ENCODE measurements around the gene PPM1J.
A peak's percentile ranks its signal among the peaks of the same experiment; 100 is the strongest.

The PPM1J gene, protein sequence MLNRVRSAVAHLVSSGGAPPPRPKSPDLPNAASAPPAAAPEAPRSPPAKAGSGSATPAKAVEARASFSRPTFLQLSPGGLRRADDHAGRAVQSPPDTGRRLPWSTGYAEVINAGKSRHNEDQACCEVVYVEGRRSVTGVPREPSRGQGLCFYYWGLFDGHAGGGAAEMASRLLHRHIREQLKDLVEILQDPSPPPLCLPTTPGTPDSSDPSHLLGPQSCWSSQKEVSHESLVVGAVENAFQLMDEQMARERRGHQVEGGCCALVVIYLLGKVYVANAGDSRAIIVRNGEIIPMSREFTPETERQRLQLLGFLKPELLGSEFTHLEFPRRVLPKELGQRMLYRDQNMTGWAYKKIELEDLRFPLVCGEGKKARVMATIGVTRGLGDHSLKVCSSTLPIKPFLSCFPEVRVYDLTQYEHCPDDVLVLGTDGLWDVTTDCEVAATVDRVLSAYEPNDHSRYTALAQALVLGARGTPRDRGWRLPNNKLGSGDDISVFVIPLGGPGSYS

DNA sequence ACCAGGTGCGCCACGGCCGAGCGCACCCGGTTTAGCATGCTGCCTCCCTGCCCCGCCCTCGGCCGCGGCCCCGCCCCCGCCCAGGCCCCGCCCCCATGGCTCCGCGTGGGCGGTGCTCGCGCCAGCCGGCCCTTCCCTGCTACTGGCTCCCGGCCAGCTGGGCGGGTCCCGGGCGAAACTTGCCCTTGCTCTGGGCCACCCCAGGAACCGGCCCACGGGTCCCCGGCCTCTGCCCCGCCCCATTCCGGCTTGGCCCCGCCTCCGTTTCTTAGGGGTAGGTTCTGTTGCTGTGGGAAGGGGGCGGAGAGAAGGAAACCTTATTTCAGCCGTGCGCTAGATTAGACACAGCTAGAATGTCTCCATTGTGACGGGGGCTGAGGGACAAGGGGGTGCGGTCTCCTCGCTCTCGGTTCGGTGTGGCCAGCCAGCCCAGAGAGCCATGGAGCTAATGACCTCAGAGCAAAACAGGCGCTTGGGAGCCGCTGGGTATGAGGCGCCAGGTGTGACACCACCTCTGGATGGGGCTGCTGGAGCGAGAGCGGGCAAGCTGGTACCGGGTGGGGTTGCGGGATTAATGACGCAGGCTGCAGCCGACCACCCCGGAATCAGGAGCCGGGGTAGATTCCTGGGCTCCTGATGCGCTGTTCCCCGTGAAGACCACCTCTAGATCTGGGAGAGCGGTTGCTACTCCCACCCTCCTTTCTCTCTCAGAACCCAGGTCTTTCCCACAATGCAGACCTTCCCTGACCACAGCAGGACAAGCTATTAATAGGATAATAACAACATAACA, at the start of gene PPM1J:
Gene PPM1J, minus strand, starts transcription at position 69 of the 790 bp plus-strand sequence. Its CDS starts 31 bp downstream, at position 38.
- DNase-seq (ENCODE audit: insufficient read length, low spot score) (peak; percentile 93), FAIRE-seq (no peak)
- no peak for TF ChIP-seq POLR2A (IDR thresholded peaks at IDR 0.05; ENCODE audit: low read depth, low read length)

DNA sequence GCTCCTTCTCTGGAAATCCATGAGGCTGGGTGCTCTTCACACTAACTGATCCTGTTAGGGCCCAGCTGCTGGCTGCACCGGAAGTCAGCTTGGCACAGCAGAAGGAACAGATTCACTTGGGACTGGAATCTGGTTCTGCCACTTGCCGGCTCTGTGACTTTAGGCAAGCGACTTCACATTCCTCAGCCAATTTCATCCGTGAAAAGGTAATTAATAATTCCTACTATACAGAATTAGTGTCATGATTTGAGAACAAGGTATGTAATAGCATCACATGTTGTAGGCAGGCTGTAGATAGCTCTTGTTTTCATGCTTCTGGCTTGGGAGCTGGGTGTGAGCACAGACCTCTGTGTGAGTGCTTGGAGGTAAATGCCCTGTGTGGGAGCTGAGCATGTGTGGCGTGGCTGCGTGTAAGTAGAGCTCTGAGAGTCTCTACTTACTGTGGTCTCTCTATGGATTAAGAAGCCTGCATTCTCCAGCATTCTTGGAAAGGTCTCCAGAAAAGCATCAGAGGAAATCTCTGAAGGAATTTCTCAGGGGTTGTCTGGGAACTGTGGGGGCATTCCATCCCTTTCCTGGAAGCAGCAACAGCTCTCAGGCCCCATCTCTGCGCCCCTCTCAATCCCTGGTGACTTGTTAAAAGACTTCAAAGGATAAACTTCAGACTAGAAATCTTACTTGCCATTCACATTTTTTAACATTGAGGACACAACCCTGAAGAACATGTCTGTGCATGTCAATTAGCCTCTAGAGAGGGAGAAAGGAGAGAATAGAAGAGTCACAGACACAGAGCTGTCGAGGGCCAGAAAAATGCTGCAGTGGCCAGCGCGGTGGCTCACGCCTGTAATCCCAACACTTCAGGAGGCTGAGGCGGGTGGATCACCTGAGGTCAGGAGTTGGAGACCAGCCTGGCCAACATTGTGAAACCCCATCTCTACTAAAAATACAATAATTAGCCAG, 47.7 kb upstream of the PPM1J start:
- no peak for FAIRE-seq

DNA sequence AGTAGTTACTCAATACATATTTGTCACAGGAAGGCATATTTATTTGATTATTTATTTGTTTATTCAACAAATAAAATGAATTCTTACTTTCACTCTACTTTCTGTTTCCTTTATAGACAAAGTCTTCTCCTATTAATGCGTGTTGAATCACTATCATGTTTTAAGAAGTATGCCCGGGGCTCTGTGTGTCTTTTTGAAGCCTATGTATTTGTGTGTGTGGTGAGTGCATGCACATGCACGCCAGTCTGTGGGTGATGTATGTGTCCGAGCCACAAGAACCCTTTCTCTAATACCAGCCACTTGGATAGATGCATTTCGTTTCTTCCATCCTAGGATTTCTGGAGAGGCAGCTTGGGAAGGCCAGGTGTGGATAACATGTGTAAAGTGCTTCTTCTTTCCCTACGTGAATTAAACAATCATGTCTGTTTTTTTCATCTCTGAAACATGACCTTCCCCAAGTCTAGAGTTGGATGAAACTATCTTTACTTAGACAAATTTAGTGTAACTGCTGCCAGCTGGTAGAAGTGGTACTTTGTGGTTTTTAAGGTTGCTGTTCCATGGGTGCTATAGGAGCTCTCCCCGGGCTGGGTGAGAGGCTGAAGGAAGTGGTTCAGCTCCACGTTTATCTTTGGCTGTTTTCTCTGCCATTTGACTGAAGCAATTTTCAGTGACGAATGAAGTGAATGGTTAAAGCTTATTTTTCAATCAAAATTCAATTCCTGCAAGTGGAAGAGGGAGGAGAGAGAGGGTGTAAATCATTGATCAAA, 46.8 kb upstream of the PPM1J start:
- TF ChIP-seq POLR2A (IDR thresholded peaks at IDR 0.05; ENCODE audit: low read depth, low read length), result no peak
- FAIRE-seq (no peak), DNase-seq (ENCODE audit: insufficient read length, low spot score) (no peak)

More for the DNA sequence above, 47.7 kb upstream of the PPM1J start:
- DNase-seq (ENCODE audit: insufficient read length, low spot score), result no peak
- TF ChIP-seq POLR2A (IDR thresholded peaks at IDR 0.05; ENCODE audit: low read depth, low read length), result no peak

DNA sequence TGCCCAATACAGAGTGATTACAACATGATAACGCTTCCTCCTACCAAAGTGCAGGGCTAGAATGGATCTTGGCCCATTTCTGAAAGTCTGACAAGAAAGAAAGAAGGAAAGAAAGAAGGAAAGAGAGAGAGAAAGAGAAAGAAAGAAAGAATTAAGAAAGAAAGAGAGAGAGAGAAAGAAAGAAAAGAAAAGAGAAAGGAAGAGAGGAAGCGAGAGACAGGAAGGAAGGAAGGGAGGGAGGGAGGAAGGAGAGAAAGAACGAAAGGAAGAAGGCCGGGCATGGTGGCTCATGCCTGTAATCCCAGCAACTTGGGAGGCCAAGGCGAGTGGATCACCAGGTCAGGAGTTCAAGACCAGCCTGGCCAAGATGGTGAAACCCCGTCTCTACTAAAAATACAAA, 44.1 kb upstream of the PPM1J start:
- FAIRE-seq (no peak), DNase-seq (ENCODE audit: insufficient read length, low spot score) (no peak)
- no peak for TF ChIP-seq POLR2A (IDR thresholded peaks at IDR 0.05; ENCODE audit: low read depth, low read length)

DNA sequence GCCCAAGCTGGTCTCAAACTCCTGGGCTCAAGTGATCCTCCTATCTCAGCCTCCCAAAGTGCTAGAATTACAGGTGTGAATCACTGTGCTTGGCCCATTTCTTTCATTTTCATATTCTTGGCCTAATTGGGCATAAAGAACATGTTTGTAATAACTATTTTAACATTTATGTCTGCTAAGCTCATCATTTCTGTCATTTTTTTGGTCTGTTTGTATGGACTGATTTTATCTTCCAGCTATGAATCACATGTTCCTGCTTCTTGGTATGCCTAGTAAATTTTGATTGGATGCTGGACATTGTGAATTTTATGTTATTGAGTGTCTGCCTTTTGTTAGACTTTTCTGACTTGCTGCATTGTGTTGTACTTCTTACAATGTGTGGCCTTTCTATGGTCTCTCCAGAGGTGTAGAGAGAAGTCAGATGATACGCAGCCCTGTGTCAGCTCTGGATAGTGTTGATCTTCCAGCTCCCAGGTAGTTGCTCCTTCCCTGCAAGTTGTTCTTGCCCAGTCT, 39.0 kb upstream of the PPM1J start:
- no peak for TF ChIP-seq POLR2A (IDR thresholded peaks at IDR 0.05; ENCODE audit: low read depth, low read length)
- no peak for FAIRE-seq

DNA sequence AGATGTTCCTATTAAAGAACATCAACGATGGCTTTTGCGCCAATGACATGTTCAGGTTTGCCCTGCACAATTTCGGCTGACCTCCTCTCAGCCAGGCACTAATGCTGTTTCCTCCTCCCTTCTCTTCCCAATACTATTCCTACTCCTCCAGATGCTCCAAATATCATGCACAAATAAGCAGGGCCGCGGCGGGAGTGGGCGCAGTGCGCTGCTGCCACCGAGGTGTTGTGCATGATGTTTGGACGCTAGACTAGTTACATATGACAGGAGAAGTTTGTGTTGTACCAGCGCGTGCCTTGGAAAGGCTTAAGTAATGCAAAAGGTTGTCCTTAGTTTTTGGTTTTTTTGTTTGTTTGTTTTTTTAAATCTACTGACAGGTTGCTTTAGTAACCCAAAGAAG, 33.3 kb upstream of the PPM1J start:
- no peak for FAIRE-seq

More for the DNA sequence above, 39.0 kb upstream of the PPM1J start:
- no peak for DNase-seq (ENCODE audit: insufficient read length, low spot score)

DNA sequence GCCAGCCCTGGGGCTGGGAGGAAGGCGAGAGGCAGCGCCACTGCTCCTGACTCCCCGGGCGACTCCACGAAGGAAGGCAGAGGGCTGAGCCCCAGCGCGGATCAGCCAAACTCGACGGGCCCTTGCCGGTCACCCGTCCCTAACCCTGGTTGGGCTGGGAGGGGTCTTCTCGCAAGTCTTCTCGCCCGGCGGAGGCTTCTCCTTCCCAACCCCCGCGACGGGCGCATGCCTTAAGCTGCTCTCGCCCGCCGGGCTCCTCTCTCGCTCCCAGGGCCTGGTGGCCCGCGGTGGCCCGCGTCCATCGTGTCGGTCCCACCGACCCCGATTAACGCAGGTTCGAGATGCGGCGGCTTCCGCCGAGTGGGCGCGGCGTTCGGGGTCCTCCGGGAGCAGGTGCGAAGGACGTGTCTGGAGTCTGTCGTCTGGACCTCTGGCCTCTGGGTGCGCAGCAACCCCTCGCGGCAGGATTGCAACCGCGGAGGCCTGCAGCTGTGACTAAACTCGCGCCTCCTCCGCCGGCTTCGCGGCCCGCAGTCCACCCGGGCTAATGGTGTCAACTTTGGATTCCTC, 29.0 kb upstream of the PPM1J start:
- FAIRE-seq, result no peak
- TF ChIP-seq POLR2A (IDR thresholded peaks at IDR 0.05; ENCODE audit: low read depth, low read length), result no peak
- no peak for DNase-seq (ENCODE audit: insufficient read length, low spot score)

More for the DNA sequence above, 33.3 kb upstream of the PPM1J start:
- no peak for DNase-seq (ENCODE audit: insufficient read length, low spot score)
- TF ChIP-seq POLR2A (IDR thresholded peaks at IDR 0.05; ENCODE audit: low read depth, low read length), result no peak

DNA sequence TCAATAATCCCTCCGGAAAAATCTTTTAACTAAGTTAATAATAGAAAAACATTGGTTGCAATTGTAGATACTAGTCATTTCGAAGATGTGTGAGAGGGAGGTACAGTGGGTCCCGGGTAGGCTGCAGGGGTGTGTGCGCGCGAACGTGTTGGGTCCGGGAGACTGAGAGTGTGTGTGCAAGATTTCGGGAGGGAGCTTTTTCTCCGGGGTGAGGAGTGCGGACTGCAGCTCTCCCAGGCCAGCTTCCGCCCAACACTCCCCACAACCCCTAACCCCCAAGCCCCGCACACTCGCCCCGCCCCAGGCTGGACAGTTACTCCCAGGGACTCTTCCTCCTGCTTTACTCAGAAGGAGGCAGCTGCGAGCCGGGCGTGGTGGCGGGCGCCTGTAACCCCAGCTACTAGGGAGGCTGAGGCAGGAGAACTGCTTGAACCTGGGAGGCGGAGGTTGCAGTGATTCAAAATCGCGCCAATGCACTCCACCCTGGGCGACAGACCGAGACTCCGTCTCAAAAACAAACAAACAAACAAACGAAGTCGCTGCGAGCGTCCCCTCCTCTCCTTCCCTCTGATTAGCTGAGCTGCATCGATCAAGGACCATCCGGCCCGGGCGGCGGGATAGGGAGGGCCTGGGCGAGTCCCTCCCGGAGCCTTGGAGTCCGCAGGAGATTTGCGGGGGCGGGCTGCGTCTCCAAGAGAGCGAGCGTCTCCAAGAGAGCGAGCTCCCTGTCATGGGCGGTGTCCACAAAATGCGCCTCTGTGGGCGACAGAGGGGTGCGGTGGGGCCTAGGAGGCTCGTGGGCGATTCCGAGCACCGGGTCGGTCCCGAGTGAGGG, 28.3 kb upstream of the PPM1J start:
- DNase-seq (ENCODE audit: insufficient read length, low spot score), result no peak
- no peak for TF ChIP-seq POLR2A (IDR thresholded peaks at IDR 0.05; ENCODE audit: low read depth, low read length)
- no peak for FAIRE-seq

DNA sequence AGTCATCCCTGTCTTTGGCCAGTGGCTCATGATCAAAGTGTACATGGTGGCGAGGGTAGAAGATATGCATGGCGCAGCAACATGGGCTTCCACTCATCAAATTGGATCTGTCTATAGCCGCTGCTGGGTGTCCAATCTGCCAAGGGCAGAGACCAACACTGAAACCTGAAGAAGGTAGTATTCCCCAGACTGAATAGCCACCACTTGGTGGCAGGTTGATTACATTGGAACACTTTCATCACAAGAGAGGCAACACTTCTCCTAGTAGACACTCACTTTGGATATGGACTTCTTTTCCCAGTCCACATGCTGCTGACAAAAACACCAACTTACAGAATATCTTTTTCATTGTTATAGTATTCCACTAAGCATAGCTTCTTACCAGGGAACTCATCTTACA, 22.4 kb upstream of the PPM1J start:
- no peak for TF ChIP-seq POLR2A (IDR thresholded peaks at IDR 0.05; ENCODE audit: low read depth, low read length)
- FAIRE-seq, result no peak

DNA sequence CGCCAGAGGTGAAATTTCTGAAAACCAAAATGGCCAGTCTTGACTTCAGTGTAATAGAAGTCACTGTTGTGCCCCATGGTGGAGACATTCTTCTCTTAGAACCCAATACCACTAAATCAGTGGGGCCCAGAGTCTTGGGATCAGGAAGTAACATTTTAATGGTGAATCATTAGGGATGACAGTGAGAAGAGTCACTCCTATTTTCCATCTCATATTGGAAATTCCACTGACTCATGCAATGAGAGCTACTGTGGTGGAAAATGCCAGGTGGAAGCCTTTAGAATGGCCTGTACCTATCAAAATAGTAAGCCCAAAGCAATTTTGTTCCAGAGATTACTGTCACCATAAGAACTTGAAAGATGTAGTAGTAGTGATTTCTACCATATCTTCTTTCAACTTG, 20.6 kb upstream of the PPM1J start:
- TF ChIP-seq POLR2A (IDR thresholded peaks at IDR 0.05; ENCODE audit: low read depth, low read length), result no peak
- peak; percentile 84 for DNase-seq (ENCODE audit: insufficient read length, low spot score)
- peak; percentile 82 for FAIRE-seq

More for the DNA sequence above, 22.4 kb upstream of the PPM1J start:
- no peak for DNase-seq (ENCODE audit: insufficient read length, low spot score)

DNA sequence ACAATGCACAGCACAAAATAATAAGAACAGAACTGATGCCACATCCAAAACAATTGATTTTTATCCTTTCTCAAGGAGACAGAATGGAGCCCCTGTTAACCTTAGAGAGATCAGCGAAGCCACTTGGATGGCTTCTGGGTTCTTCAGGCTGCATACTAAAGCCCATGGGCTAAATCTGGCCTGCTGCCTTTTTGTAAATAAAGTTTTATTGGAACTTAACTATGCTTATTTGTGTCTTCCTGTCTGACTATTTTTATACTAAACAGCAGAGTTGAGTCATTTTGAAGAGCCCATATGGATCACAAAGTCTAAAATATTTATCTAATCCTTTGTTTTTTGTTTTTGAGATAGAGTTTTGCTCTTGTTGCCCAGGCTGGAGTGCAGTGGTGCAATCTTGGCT, 16.3 kb upstream of the PPM1J start:
- FAIRE-seq (no peak), DNase-seq (ENCODE audit: insufficient read length, low spot score) (no peak)
- TF ChIP-seq POLR2A (IDR thresholded peaks at IDR 0.05; ENCODE audit: low read depth, low read length), result no peak
